ENCODE data around the gene LPP. TPM values are rescaled to one million over a fixed set of nuclear protein-coding genes. Genes with fewer than 3 reads are reported as not detected.
A peak's percentile ranks its signal among the peaks of the same experiment; 100 is the strongest.

The LPP gene
- polyA plus RNA-seq, 2 of the 4 experiments (the other 2 are of a cell fraction) = 11.0 to 30.8 TPM

GRCh38 chr3:188415196-188415595 lies 261.2 kb downstream of the LPP start (continued):
- TF ChIP-seq, protein P1, sequence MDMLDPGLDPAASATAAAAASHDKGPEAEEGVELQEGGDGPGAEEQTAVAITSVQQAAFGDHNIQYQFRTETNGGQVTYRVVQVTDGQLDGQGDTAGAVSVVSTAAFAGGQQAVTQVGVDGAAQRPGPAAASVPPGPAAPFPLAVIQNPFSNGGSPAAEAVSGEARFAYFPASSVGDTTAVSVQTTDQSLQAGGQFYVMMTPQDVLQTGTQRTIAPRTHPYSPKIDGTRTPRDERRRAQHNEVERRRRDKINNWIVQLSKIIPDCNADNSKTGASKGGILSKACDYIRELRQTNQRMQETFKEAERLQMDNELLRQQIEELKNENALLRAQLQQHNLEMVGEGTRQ (IDR thresholded peaks at IDR 0.05) = no peak
- no peak for TF ChIP-seq JUN (IDR thresholded peaks at IDR 0.05)

DNA sequence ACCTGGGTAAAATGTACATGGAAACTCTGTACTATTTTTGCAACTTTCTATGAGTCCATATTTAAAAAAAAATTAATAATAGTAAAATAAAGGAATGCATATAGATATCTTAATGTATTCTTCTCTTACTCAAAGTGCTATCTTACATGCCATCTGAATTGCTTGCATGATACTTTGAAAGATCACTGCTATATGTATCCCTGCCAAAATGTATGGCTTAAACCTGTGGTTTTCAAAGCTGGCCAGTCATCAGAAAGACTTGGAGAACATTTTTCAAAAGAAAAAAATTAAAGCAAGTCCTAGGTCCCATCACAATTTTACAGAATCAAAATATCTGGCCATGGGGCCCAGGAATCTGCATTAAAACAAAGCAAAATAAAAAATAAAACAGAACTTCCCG lies 262.1 kb downstream of the LPP start:
- Histone ChIP-seq H3K4me1 (peaks cover 32% of the 10 kb centered on the region), H3K4me2 (no peak overlapping the region), H3K4me3 (no peak overlapping the region), H3K9me3 (no peaks in the 10 kb centered on the region), H3K27ac (peak overlapping the region; percentile 26 to 48; a peak in 2 of 6 replicates)
- ATAC-seq = no peak
- 89% methylated on average over 1 of the region's 1 CpG for WGBS (ENCODE audit: missing lambda C conversion rate)
- ChIA-PET CTCF (interaction anchor here (0.6 to 2.4 kb wide), 2 partner anchors 675 to 679 kb away, joined by 3 to 6 read pairs; no protein-coding TSS in a partner anchor), POLR2A (no interaction called here)
- DNase-seq (ENCODE audit: low read depth in 1 of 2, low spot score in 1 of 2) = no peak
- no peak for FAIRE-seq
- no peak for TF ChIP-seq RAD21 (conservative IDR thresholded peaks at IDR 0.05 in 1 of 2, IDR thresholded peaks at IDR 0.05 in 1 of 2)
- no peak for TF ChIP-seq RARB (CRISPR knock-in tag; IDR thresholded peaks at IDR 0.05)
- TF ChIP-seq KDM1A (IDR thresholded peaks at IDR 0.05; ENCODE audit: low read depth) = no peak
- no peak for TF ChIP-seq HEYL (CRISPR knock-in tag; IDR thresholded peaks at IDR 0.05)
- TF ChIP-seq, protein P2, sequence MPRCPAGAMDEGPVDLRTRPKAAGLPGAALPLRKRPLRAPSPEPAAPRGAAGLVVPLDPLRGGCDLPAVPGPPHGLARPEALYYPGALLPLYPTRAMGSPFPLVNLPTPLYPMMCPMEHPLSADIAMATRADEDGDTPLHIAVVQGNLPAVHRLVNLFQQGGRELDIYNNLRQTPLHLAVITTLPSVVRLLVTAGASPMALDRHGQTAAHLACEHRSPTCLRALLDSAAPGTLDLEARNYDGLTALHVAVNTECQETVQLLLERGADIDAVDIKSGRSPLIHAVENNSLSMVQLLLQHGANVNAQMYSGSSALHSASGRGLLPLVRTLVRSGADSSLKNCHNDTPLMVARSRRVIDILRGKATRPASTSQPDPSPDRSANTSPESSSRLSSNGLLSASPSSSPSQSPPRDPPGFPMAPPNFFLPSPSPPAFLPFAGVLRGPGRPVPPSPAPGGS (IDR thresholded peaks at IDR 0.05) = no peak
- TF ChIP-seq NFE2L2 (conservative IDR thresholded peaks at IDR 0.05; ENCODE audit: low read length) = no peak
- TF ChIP-seq FOSL2 (IDR thresholded peaks at IDR 0.05) = no peak
- TF ChIP-seq FOSL2 (CRISPR knock-in tag; IDR thresholded peaks at IDR 0.05) = no peak
- TF ChIP-seq CHD4 (IDR thresholded peaks at IDR 0.05; ENCODE audit: borderline replicate concordance) = no peak
- TF ChIP-seq, protein P3, sequence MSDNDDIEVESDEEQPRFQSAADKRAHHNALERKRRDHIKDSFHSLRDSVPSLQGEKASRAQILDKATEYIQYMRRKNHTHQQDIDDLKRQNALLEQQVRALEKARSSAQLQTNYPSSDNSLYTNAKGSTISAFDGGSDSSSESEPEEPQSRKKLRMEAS (IDR thresholded peaks at IDR 0.05) = no peak
- TF ChIP-seq ZSCAN20 (CRISPR knock-in tag; IDR thresholded peaks at IDR 0.05) = no peak

DNA sequence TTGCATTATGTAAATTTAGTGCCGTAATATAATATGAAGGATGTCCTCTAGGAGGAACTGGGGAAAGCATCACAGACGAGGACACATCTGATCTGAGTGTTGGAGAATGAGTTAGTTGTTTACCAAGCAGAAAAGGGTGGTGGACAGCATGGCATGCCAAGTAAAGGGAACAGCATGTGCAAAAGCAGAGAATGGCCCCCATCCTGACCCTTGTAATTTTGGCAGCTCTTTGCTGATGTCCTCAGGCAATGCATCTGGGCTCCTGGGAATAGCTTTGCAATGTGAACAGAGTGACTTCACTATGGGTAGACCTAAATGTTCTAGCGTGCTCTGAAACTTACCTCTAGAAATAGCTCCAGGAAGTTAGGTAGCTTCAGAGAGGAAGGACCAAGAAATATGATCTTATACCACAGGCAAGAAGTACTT lies 263.3 kb downstream of the LPP start:
- ChIA-PET CTCF (interaction anchor here (0.5 to 2.4 kb wide), 3 partner anchors 8 to 1255 kb away, joined by 3 to 6 read pairs (median 4); no protein-coding TSS in a partner anchor), POLR2A (no interaction called here)
- FAIRE-seq (no peak), ATAC-seq (no peak), DNase-seq (ENCODE audit: low read depth in 1 of 2, low spot score in 1 of 2) (no peak)
- 83% methylated on average over 3 of the region's 3 CpGs for WGBS (ENCODE audit: missing lambda C conversion rate)
- Histone ChIP-seq H3K4me1 (peaks cover 43% of the 10 kb centered on the region), H3K9me3 (no peaks in the 10 kb centered on the region), H3K4me2 (no peak overlapping the region), H3K4me3 (no peak overlapping the region), H3K27ac (peak overlapping the region in 1 of 2 experiments; percentile 48; a peak in 1 of 6 replicates)
- TF ChIP-seq, protein P4, sequence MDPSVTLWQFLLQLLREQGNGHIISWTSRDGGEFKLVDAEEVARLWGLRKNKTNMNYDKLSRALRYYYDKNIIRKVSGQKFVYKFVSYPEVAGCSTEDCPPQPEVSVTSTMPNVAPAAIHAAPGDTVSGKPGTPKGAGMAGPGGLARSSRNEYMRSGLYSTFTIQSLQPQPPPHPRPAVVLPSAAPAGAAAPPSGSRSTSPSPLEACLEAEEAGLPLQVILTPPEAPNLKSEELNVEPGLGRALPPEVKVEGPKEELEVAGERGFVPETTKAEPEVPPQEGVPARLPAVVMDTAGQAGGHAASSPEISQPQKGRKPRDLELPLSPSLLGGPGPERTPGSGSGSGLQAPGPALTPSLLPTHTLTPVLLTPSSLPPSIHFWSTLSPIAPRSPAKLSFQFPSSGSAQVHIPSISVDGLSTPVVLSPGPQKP (IDR thresholded peaks at IDR 0.05; ENCODE audit: low read depth, low read length) = no peak
- TF ChIP-seq ESRRA (IDR thresholded peaks at IDR 0.05; ENCODE audit: borderline replicate concordance, low read length) (no peak), CBX2 (IDR thresholded peaks at IDR 0.05; ENCODE audit: borderline replicate concordance, low read depth) (no peak), NFE2L2 (conservative IDR thresholded peaks at IDR 0.05; ENCODE audit: low read length) (no peak), HOXB5 (CRISPR knock-in tag; IDR thresholded peaks at IDR 0.05) (no peak), ZNF302 (CRISPR knock-in tag; IDR thresholded peaks at IDR 0.05) (no peak), KDM5A (IDR thresholded peaks at IDR 0.05) (no peak), HOXA7 (CRISPR knock-in tag; IDR thresholded peaks at IDR 0.05) (no peak), RAD21 (conservative IDR thresholded peaks at IDR 0.05 in 1 of 2, IDR thresholded peaks at IDR 0.05 in 1 of 2) (no peak), EP300 (IDR thresholded peaks at IDR 0.05) (no peak), JUN (IDR thresholded peaks at IDR 0.05) (no peak), HDAC2 (IDR thresholded peaks at IDR 0.05) (no peak), EHMT2 (IDR thresholded peaks at IDR 0.05; ENCODE audit: low read depth) (no peak), FOXS1 (CRISPR knock-in tag; IDR thresholded peaks at IDR 0.05) (no peak)
